HG03469 (cell line): ENCODE results near the gene KLRC3.
"Not testable (repeated sequence)": the region's sequence is repeated elsewhere in the genome, so short reads cannot be mapped to it uniquely, and the experiment has no call there.

Source experiments
- ATAC-seq: cut with Tn5 transposase; IDR thresholded peaks from one replicate; pipeline ENCODE4 v1.9.1; 2021; ENCODE audit warnings: mild to moderate bottlenecking, moderate library complexity, moderate number of reproducible peaks; ENCODE audit not compliant: unreplicated experiment

Gene KLRC3

GRCh38 chr12:10404798-10405197 lies 15.6 kb downstream of the KLRC3 start:
- ATAC-seq = no peak

GRCh38 chr12:10400829-10401228 lies 19.6 kb downstream of the KLRC3 start:
- no peak for ATAC-seq

GRCh38 chr12:10398168-10398567 lies 22.2 kb downstream of the KLRC3 start:
- no peak for ATAC-seq

GRCh38 chr12:10397296-10397695 lies 23.1 kb downstream of the KLRC3 start:
- ATAC-seq = no peak

GRCh38 chr12:10396176-10396575 lies 24.2 kb downstream of the KLRC3 start:
- not testable (repeated sequence) for ATAC-seq

GRCh38 chr12:10395390-10395998 lies 24.9 kb downstream of the KLRC3 start:
- ATAC-seq = peak; percentile 84

- ATAC-seq = not testable (repeated sequence)
These were observed 25.8 kb downstream of the KLRC3 start for GRCh38 chr12:10394531-10395152.

GRCh38 chr12:10393291-10393690 lies 27.1 kb downstream of the KLRC3 start:
- ATAC-seq = no peak

GRCh38 chr12:10392394-10392930 lies 27.9 kb downstream of the KLRC3 start:
- peak; percentile 33 for ATAC-seq

GRCh38 chr12:10390991-10391390 lies 29.4 kb downstream of the KLRC3 start:
- not testable (repeated sequence) for ATAC-seq

- no peak for ATAC-seq
These were observed 30.5 kb downstream of the KLRC3 start, which contains the start of gene KLRK1 for GRCh38 chr12:10389904-10390303. TSS of gene KLRK1 (minus strand) at chr12:10390041. CDS start at chr12:10388810, 1,231 bp downstream.

- ATAC-seq = no peak
These were observed 31.6 kb downstream of the KLRC3 start for GRCh38 chr12:10388624-10389413.

- not testable (repeated sequence) for ATAC-seq
These were observed 32.9 kb downstream of the KLRC3 start for GRCh38 chr12:10387498-10387897.

GRCh38 chr12:10386857-10387256 lies 33.5 kb downstream of the KLRC3 start:
- ATAC-seq = no peak

GRCh38 chr12:10385166-10385613 lies 35.2 kb downstream of the KLRC3 start:
- no peak for ATAC-seq

GRCh38 chr12:10384191-10384590 lies 36.2 kb downstream of the KLRC3 start:
- ATAC-seq = no peak

- no peak for ATAC-seq
These were observed 38.3 kb downstream of the KLRC3 start for GRCh38 chr12:10381928-10382628.

GRCh38 chr12:10378737-10379136 lies 41.7 kb downstream of the KLRC3 start:
- ATAC-seq = not testable (repeated sequence)

GRCh38 chr12:10374624-10375018 lies 45.8 kb downstream of the KLRC3 start:
- no peak for ATAC-seq

GRCh38 chr12:10372559-10372958 lies 47.8 kb downstream of the KLRC3 start:
- no peak for ATAC-seq
